T-helper 1 cell (primary cell): ENCODE results near the gene SCUBE1.

ENCODE experiments used
- DNase-seq, 5 donors: peaks; one replicate each; pipeline ENCODE4 v3.0.0-alpha.2; 2012 to 2020

The SCUBE1 gene

DNA sequence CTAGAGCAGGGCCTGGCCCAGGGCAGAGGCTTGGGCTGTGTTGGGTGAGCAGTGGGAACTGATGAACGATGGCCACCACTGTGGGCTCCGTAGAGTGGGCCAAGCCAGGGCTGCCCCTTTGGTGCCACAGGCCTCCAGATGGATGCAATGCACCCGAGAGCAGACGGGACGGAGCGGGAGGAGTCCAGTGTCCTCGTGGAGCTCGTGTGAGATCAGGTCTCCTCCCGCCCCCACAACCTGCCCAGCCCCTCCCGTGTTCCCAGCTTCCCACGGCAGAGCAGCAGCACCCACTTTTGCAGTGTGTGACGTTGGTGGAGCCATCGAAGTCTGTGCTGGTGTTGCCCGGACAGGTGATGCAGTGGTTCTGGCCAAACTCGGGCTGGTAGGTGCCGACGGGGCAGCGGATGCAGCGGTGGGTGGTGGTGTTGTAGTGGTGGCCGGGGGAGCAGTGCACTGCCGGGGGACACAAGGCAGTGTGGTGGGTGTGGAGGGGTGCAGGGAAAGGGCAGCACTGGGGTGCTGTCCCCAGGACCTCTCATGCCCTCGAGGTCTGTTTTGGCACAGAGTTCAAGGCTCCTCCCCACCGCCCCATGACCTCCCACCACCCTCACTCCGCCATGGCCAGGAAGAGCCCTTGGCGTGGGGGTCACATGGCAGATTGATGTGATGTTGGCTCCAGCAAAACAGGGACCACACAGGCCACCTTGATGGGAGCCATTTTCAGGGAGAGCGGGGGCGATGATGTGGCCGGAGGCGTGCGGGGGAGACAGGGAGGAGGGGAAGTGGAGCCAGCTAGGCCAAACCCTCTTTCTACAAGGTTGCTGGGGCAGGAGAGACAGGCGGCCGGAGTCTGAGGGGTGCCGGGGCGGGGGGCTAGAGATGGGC is 132.3 kb downstream of the SCUBE1 start:
- DNase-seq: no peak

DNA sequence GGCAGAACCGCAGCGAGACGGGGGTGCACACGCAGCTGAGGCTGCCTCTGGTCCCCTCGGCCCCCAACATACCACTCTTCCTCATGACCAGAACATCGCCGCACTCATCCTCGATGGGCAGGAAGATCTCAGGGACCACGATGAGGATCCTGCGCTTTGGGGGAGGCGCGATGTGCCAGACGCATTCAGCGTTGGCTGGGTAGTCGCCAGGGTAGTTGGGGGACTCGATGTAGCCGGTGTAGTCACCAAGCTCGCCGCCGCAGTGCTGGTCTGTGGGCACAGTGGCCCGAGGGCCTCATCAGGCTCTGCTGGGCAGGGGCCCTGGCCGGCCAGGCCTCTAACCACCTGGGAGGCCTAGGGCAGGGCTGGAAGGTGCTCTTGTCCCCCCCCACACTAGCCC is 133.2 kb downstream of the SCUBE1 start:
- DNase-seq: peak in 1 of 5 donors; percentile 8

DNA sequence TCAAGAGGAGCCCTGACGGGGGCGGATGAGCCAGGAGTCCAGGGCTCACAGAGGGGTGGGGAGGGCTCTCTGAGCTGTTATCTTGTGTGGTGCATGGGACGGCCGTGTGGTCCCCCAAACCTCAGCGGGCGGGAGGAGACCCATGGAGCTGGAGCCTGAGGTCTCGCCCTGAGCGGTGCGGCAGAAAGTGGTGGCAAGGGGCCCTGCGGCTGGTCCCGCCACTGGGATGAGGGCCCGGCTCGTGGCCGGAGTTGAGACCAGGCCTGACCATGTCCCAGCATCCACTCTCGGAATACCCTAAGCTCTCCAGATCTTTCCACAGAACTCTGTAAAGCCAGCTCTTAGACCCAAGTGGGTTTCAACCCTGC is 133.7 kb downstream of the SCUBE1 start:
- DNase-seq: no peak

DNA sequence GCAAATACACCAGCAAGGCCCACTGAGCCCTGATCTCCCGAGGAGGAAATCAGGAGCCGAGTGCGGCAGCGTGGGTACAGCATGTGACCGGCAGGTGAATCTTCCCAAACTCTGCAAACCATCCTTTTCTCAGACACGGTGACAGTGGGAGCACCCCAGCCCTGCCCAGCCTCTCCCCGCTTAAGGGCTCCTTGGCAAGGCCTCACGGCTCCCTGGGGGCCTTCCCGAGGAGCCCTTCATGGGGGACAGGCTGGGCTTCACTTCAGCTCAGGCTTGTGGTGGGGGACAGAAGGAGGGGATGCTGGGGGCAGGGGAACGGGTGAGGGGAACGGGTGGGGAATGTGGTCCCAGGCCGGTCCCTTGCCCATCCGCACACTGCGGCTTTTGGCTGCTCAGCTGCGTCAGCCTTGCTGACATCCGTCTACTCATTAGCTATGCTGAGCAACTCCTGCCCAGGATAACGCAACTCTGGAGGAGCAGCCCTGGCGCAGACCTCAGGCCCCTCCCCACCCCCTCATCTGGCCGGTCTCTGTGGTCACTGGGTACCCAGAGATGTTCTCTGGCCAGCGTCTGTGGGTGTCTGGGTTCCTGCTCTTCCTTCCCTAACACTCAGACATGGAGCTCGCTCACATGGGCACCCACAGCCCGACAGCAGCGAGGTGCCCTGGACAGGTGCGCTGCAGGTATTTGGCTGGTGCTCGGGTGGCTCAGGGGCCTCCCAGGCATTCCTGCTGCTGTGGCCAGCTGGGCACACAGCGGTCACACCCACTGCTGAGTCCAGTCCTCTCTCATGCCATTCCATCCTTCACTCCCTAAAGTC is 134.3 kb downstream of the SCUBE1 start:
- no peak for DNase-seq

DNA sequence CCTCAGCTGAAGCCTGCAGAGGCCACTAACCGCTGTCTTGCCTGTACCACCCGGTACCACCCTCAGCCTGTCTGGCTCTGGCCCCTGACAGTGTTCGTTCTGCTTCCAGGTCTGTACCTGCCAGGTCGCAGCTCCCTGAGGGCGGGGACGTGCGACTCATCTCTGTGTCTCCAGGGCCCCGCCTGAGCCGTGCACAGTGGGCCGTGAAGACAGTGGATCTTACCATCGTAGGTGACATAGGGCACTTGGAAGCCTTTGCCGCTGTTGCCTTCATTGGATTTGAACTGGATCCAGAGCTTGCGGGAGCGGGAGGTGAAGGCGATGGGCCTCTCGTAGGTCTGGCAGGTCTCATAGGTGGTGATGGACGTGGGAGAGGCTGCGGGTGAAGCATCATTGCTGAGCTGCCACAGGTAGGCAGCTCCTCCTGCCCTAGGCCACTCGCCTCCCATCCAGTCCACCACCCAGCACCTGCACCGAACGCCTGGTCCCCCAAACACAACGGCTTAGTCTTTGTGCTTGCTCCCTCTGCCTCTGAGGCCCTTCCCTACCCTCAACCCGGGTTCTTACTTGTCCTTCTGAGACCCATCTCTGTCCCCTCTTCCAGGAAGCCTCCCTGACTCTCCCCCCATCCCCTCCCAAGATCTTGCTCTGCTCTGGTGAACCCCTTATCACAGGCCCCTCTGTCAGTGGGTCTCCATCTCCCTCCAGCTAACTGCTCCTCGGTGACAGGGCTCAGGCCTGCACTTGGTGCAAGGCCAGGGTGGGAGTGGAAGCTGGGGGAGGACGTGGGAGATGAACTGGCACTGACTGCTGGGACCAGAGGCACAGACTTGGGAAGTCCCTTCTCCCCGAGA is 135.1 kb downstream of the SCUBE1 start:
- DNase-seq: no peak

DNA sequence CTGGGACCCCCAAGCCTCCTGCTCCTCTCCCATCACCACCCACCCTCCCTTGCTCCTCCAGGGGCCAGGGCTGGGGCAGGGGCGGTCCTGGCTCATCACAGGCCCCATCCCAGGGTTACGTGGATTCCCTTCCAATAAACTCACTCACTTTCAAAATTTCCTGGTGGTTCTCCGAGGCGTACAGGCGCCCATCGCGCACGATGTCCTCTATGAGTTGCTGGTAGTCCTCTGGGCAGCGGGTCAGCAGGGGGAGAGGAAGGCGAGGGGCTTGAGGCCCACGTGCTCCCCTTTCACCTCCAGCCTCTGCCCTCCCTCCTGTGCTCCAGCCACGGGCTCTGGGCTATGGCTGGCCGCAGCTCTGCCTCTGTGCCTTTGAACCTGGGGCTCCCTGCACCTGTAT is 135.8 kb downstream of the SCUBE1 start:
- no peak for DNase-seq

DNA sequence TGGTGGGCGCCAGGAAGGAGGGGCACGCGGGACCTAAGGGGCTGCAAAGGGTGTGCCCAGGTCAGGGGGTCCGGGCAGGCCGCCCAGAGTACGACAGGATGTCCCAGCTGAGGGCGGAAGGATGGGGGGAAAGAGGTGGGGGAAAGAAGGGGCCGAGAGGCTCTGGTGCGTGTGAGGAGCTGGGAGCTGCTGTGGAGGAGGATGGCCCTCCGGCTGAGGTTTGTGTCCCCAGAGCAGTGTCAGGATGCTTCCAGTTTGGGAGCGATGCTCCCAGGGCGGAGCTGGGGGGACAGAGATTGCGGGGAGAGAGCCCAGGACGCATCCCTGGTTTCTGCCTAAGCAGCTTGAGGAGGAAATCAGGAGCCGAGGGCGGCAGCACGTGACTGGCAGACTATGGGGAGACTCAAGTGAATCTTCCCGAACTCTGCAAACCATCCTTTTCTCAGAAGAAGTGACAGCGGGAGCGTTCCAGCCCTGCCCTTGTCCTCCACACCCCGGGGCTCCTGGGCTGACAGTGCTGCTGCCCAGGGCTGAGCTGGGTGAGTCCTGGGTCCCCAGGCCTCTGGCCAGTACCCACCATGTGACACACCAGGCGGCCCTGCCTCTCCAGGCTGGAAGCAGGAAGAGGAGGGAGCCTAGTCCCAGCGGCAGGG is 136.5 kb downstream of the SCUBE1 start:
- DNase-seq: no peak

DNA sequence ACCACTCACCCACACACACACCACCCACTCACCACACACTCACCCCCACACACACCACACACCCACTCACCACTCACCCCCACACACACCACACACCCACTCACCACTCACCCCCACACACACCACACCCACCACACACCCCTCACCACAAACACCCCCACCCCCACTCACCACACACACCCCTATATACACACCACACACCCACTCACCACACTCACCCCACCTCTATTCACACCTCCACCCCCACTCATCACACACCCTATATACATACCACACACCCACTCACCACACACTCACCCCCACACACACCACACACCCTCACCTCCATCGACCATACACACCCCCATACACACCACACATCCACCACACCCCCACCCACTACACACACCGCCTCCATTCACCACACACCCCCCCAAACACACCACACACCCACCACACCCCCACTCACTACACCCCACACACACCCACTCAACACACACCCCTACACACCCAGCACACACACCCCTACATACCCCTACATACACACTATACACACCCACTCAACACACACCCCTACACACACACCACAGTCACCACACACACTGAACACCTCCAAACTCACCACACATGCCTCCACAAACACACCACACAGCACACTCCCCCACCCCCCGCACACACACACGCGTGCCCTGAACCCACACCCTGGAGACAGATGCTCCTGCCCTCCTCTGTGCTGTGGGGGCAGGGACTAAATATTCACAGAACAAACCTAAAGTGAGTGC is 137.2 kb downstream of the SCUBE1 start:
- no peak for DNase-seq

DNA sequence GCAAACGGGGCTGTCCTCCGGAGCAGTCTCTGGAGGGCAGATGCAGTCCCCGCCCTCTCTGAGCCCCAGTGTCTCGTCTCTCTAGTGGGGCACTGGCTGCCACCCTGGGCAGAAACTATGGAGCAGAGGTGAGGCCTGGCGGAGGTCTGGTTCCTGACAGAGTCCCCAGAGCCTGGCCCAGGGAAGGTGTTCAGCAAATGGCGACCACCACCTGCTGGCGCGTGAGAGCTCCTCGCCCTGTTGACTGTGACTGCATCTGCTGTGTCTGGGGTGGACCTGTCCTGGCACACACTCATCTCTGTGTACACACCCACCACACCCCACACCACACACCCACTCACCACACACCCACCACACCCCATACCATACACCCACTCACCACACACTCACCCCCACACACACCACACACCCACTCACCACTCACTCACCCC is 137.9 kb downstream of the SCUBE1 start:
- no peak for DNase-seq

DNA sequence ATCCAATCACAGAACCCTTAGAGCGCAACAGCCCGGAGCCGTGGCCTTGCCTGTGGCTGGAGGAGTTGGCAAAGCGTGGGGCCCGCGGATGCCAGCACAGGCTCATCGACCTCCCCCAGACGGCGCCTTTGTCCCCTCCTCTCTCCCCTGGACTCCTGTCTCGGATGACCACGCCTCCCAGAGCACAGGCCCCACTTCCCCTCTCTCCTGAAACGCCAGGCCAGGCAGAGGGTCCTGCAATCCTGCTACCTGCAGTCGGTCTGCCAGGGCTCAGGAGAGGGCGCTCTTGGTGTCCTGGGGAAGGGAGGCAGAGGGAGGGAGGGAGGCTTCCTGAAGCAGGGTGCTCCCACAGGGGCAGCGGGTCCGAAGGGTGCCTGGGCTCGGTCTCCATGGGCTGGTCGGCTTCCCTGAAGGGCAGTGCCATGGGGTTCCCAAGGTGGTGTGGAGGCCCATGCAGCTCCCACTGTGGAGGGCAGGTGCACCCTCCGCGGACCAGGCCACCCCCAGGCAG is 139.6 kb downstream of the SCUBE1 start:
- DNase-seq: no peak

DNA sequence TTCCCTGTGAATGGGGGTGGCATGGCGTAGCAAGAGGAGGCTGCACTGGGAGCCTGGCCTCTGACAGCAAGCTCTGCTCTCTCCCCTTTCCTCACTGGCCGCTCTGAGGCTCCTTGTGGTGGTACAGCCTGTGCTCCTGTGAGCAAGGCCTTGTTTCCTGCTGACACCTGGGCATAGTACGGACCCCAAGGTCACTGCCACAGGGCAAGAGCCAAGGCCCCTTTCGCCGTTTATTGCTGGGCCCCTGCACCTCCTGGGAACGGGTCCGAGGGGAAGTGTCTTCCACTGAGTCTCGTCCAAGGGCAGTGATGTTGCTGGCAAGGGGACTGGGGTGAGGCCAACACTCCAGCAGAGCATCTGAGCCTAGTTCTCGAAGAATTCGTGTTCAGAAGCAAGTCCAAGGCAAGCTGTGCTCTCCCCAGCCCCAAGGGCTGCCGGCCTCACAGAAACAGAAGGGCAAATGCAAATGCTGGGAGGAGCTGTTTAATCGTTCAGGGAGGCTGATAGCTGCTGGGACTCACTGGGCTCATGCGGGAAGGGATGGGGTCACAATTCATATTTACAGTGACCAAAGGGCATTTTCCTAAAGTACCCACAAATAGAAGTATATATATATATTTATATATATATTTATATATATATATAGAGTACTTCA is 140.3 kb downstream of the SCUBE1 start:
- no peak for DNase-seq

DNA sequence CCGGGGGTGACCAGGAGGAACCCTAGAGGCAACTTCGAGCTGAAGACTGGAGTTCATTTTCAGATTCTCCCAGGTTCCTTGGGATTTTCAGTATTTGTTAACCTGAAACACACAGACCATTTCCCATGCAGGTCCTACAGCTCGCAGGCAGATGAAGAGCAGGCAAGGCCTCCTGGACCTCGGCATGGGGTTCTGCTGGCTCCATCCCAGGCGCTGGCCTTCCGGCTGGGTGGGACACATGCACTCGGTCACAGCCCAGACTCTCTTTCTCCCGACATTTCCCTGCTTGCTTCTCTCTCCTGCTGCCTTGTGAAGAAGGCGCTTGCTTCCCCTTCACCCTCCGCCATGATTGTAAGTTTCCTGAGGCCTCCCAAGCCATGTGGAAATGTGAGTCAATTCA is 140.8 kb downstream of the SCUBE1 start:
- DNase-seq: no peak

DNA sequence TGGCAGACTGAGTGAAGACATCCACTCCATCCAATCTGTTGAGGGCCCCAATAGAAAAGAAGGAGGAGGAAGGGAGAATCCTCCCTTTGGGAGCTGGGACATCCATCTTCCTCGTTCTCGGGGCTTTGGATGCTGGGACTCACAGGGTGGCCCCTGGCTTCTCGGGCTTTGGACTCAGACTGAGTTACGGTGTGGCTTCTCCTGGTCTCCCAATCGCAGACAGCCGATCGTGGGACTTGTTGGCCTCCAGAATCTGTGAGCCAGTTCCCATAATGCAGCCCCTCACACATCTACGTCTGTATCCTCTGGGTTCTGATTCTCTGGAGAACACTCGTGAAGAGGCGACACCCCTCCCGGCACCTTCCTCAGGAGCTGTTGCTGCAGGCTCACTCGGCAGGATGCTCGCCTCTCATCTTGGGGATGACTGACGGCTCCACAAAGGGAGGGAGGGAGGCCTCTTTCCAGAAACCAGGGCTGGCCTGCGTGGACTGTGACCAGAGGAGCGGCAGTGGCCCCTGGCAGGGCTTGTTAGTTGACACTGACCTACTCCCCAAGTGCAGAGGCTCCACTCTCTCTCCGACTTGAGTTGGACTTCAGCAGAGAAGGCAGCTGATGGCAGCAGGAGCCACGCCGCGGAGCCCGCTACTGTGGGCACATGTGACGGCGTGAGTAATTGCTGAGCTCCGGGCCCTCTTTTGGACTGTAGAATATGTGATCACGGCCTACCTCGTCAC is 141.5 kb downstream of the SCUBE1 start:
- DNase-seq: no peak

DNA sequence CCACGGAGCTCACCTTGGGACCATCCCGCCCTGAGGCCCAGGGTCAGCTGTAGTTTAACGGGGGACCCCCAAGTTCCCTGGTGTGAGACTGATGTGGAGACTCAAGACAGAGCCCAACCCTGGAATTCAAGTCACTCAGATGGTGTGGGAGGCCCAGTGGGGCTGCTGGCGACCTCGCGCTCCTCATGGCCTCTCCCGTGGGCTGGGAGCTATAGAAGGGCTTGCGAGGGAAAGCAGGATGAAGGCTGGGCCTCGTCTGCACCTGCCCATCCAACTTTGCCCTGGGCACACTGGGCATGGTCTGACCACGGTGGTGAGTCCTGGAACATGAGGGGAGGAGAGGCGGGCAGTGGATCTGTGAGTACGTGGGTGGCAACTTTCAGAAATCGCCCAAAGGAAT is 142.6 kb downstream of the SCUBE1 start:
- DNase-seq: no peak

DNA sequence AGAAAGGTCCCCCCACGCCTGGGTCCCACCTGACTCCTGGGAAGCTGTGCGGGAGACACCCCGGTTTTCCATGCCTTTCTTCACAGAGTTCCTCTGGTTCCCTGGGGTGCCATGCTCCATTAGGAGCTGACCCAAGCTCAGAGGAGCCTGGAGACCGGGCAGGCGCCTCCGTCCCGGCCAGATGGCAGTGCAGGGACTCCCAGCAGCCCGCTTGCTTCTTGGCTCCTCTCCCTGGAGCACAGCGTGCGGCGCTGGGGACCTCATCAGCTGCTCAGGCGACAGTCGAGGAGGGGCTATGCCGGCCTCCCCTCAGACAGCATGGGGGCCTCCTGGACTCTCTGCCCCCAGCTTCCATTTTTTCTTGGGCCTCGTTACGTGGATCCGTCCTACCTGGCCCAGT is 143.1 kb downstream of the SCUBE1 start:
- DNase-seq: no peak

DNA sequence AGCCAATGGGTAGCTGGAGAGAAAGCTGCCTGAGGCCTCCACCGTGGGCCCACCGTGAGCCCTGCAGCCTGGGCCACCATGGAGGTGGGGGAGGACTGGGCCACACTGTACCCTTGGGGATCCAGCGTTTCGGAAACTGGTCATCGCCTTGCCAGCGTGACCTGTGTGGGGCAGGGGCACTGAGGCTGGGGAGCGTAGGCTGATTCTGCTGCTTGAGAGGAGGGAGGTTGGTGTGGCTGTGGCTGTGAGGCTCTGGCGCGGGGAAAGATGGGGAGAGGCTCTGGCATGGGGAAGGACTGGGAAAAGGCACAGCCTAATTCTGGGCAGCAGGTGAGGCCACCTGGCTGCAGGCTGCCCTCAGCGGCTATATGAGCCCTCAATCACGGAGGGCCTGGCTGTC is 143.6 kb downstream of the SCUBE1 start:
- DNase-seq: no peak

DNA sequence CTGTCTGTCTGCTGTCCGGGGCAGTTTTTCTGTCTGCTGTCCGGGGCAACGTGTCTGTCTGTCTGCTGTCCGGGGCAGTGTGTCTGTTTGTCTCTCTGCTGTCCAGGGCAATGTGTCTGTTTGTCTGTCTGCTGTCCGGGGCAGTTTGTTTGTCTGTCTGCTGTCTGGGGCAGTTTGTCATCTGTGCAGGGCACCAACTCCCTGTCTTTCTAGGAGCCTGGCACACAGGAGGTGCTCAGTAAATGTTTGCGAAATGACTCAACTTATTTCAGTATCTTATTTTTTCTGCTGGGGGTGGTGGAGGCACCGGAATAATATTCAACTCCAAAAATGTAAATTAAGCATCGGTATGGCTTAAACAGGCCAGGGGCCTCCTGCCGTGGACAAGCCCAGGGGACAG is 144.2 kb downstream of the SCUBE1 start:
- no peak for DNase-seq

DNA sequence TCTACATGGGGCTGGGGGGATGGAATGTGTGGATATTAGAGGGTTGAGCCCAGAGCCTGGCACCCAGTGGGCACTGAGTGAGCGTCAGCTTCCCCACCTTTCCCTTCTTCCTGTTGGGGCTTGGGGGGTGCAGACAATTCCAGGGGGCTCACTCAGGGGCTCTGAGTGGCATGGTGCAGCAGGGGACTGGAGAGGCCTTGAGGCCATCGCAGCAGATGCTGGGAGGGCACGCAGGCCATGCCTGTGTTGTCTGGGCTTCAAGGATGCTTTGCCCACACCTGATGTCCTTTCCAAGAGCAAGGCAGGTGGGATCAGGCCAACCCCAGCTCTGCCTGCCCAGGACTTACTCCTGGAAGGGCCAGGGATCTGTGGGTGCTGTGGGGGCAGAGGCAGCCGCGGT is 145.0 kb downstream of the SCUBE1 start:
- no peak for DNase-seq

DNA sequence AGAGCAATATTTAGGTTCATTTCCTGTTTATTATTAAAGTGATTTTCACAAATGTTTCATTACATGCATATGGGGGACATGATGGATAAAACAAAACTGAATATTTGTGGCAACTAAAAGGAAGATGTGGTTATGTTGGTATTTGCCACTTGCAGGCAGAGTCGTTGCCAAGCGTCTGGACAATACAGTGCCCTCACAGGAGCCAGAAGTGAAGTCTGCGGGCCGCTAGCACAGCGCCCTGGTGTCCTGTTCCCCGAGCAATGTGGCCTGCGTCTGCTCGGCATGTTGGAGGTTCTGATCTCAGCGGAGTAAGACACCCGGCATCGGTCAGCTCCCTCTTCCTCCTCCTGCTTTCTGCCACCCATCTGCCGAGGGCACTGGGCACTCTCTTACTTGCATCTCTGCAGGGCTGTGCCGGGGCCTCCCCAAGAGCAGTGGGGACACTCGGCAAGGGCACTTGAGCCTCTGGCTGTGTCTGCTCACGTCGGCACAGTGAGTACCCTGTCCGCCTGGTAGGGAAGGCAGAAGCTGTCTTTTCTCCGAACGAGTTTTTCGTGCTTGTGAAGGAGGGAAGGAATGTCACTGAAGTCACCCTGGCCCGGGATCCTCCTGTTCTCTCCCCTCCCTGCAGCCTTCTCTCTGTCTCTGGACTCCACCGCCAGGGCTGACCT is 145.8 kb downstream of the SCUBE1 start:
- no peak for DNase-seq

DNA sequence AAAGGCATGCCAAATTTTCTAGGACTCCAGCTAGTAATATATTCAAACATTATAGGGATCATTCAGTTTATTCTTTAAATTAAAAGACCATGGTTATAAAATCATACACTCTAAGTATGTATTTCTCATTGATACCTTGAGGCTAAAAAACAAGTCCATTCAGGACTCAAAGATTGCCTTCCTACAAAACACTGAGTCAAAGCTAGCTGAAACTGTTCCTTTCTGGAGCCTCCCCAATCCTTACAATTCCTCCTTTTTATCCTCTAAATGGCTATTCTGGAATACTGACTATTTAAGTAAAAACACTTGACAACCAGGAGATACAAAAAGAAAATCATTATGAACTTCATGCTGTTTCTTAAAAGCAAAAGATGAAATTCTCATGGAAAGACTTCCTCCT is 151.3 kb downstream of the SCUBE1 start:
- DNase-seq: no peak
